SK-MEL-5 (cell line): Measurements from ENCODE around the gene GALNTL6. TPM values are rescaled to one million over a fixed set of nuclear protein-coding genes. Genes with fewer than 3 reads are reported as not detected.
"Not testable (repeated sequence)": the region's sequence is repeated elsewhere in the genome, so short reads cannot be mapped to it uniquely, and the experiment has no call there.

Source experiments
- DNase-seq: peaks from one replicate; pipeline ENCODE4 v3.0.0-alpha.2; 2016; ENCODE audit warnings: low read depth, low spot score
- in situ Hi-C: cut with HindIII; loops from 2 replicates; pipeline ENCODE4 v1.10.0; 2016; ENCODE audit warnings: low sequenced_read_pairs, high pct_unique_total_duplicates, low pct_unique_long_range_greater_than_20kb
- total RNA-seq: library from RNA; depleted of rRNA; stranded (reverse); fragments of >200 nt; shearing (Covaris generic); gene quantifications from 2 replicates; pipeline ENCODE4 v1.2.3, GENCODE V29; 2014

The GALNTL6 gene
- total RNA-seq, 1 experiment from 2014 or later, result 2.4 TPM

- in situ Hi-C loops, result loop anchor here (25.0 kb wide), 1 partner anchor 243 kb away; no protein-coding TSS in a partner anchor
- DNase-seq, result no peak
Observed at GRCh38 chr4:173019664-173020063, 1206.5 kb downstream of the GALNTL6 start.

- in situ Hi-C loops, result loop anchor here (25.0 kb wide), 1 partner anchor 240 kb away; no protein-coding TSS in a partner anchor
- not testable (repeated sequence) for DNase-seq
Observed at GRCh38 chr4:173021746-173022573, 1208.8 kb downstream of the GALNTL6 start.

GRCh38 chr4:173024203-173024602 is 1211.0 kb downstream of the GALNTL6 start:
- DNase-seq, result no peak
- in situ Hi-C loops, result loop anchor here (25.0 kb wide), 1 partner anchor 238 kb away; no protein-coding TSS in a partner anchor

GRCh38 chr4:173025131-173025530 is 1211.9 kb downstream of the GALNTL6 start:
- DNase-seq, result peak; percentile 83
- in situ Hi-C loops, result no loop called here

- in situ Hi-C loops, result no loop called here
- DNase-seq, result no peak
Observed at GRCh38 chr4:173037242-173037641, 1224.0 kb downstream of the GALNTL6 start.

GRCh38 chr4:173038192-173038896 is 1225.1 kb downstream of the GALNTL6 start:
- in situ Hi-C loops, result no loop called here
- DNase-seq, result no peak

- peak; percentile 25 for DNase-seq
- in situ Hi-C loops, result no loop called here
Observed at GRCh38 chr4:173039617-173040577, 1226.7 kb downstream of the GALNTL6 start.

- in situ Hi-C loops, result no loop called here
- no peak for DNase-seq
Observed at GRCh38 chr4:173041482-173041881, 1228.3 kb downstream of the GALNTL6 start.

- DNase-seq, in situ Hi-C loops: not testable (repeated sequence)
Observed at GRCh38 chr4:173042139-173042538, 1228.9 kb downstream of the GALNTL6 start.

- in situ Hi-C loops, result no loop called here
Observed at GRCh38 chr4:173044340-173044739, 1231.1 kb downstream of the GALNTL6 start.

GRCh38 chr4:173045571-173045970 is 1232.4 kb downstream of the GALNTL6 start:
- in situ Hi-C loops, result no loop called here
- DNase-seq, result no peak

More at GRCh38 chr4:173044340-173044739, 1231.1 kb downstream of the GALNTL6 start:
- DNase-seq, result no peak

- DNase-seq, result no peak
- in situ Hi-C loops, result no loop called here
Observed at GRCh38 chr4:173046144-173046543, 1232.9 kb downstream of the GALNTL6 start.

GRCh38 chr4:173046818-173047217 is 1233.6 kb downstream of the GALNTL6 start:
- no peak for DNase-seq
- in situ Hi-C loops, result no loop called here

GRCh38 chr4:173051232-173051631 is 1238.0 kb downstream of the GALNTL6 start:
- in situ Hi-C loops, result no loop called here
- DNase-seq, result no peak

GRCh38 chr4:173051716-173052115 is 1238.5 kb downstream of the GALNTL6 start:
- in situ Hi-C loops, result no loop called here
- no peak for DNase-seq

GRCh38 chr4:173052439-173052838 is 1239.2 kb downstream of the GALNTL6 start:
- in situ Hi-C loops, result no loop called here
- no peak for DNase-seq

GRCh38 chr4:173056271-173056670 is 1243.1 kb downstream of the GALNTL6 start:
- in situ Hi-C loops, result no loop called here
- DNase-seq, result no peak
